Mucosa of descending colon (tissue), 3 donors: ENCODE measurements around the gene RAPGEF2. TPM values are rescaled to one million over a fixed set of nuclear protein-coding genes. Genes with fewer than 3 reads are reported as not detected.
A peak's percentile ranks its signal among the peaks of the same experiment; 100 is the strongest.
"Not testable (repeated sequence)": the region's sequence is repeated elsewhere in the genome, so short reads cannot be mapped to it uniquely, and the experiment has no call there.

Source experiments
- ATAC-seq: fragments of 200-7000 bp; cut with Tn5 transposase; one replicate; pipeline ENCODE4 v1.9.1; 2020; ENCODE audit warnings: mild to moderate bottlenecking, moderate library complexity
- DNase-seq, 3 donors: peaks; one replicate each; pipeline ENCODE4 v3.0.0-alpha.2; 2020
- H3K36me3 ChIP-seq: fragments of 200-600 bp; one replicate; pipeline ENCODE4 v1.8.0; 2021; ENCODE audit warnings: low read depth, mild to moderate bottlenecking
- H3K4me1 ChIP-seq: fragments of 200-600 bp; one replicate; pipeline ENCODE4 v1.8.0; 2021; ENCODE audit warnings: low read depth, mild to moderate bottlenecking
- H3K4me3 ChIP-seq: fragments of 200-600 bp; one replicate; pipeline ENCODE4 v1.8.0; 2021; ENCODE audit warnings: mild to moderate bottlenecking
- H3K9me3 ChIP-seq: fragments of 200-600 bp; one replicate; pipeline ENCODE4 v1.8.0; 2021; ENCODE audit warnings: mild to moderate bottlenecking
- intact Hi-C, 2 donors: fragments of 100-400 bp; cut with DNase I in 1 of 2; cut with micrococcal nuclease in 1 of 2; formaldehyde crosslinking; loops; one replicate each; pipeline versions ENCODE4 v1.11.0 to v1.11.1; 2022; cut with DNase I, micrococcal nuclease
- total RNA-seq, 3 donors: library from RNA; stranded (reverse); fragmentation: NEBNext Ultra II Directional in 2 of 3; extraction: Animal tissue kit (Norgen Biotek cat#: 25700) in 2 of 3; gene quantifications; one replicate each; pipeline versions ENCODE4 v1.2.1 to v1.2.4, GENCODE V29; 2021 to 2023
- TF ChIP-seq, protein P1 (sequence below): fragments of 200-600 bp; IDR thresholded peaks from one replicate; pipeline ENCODE4 v1.8.0; 2022; ENCODE audit warnings: antibody characterized with exemption, mild to moderate bottlenecking
- donor health status: DM: no; HTN: no; CAD: no; lungs with moderate emphysema.
- donor health status: DM: no; HTN: no; CAD: no.
- donor health status: DM: no; HTN: yes; CAD: no.

The RAPGEF2 gene
- total RNA-seq, 3 donors from 2014 or later, result 42.8 to 68.2 (median 55.1) TPM

GRCh38 chr4:159077702-159078495, 25.0 kb upstream of the RAPGEF2 start:
- H3K9me3 ChIP-seq, result no peaks in the 10 kb centered on the region
- intact Hi-C loops, result no loop called here
- DNase-seq (no peak), ATAC-seq (peak; percentile 66)
- H3K36me3 ChIP-seq, result no peaks in the 10 kb centered on the region
- TF ChIP-seq, protein P1, sequence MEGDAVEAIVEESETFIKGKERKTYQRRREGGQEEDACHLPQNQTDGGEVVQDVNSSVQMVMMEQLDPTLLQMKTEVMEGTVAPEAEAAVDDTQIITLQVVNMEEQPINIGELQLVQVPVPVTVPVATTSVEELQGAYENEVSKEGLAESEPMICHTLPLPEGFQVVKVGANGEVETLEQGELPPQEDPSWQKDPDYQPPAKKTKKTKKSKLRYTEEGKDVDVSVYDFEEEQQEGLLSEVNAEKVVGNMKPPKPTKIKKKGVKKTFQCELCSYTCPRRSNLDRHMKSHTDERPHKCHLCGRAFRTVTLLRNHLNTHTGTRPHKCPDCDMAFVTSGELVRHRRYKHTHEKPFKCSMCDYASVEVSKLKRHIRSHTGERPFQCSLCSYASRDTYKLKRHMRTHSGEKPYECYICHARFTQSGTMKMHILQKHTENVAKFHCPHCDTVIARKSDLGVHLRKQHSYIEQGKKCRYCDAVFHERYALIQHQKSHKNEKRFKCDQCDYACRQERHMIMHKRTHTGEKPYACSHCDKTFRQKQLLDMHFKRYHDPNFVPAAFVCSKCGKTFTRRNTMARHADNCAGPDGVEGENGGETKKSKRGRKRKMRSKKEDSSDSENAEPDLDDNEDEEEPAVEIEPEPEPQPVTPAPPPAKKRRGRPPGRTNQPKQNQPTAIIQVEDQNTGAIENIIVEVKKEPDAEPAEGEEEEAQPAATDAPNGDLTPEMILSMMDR, result no peak
- H3K4me1 ChIP-seq, result no peaks in the 10 kb centered on the region
- H3K4me3 ChIP-seq, result no peak overlapping the region

DNA sequence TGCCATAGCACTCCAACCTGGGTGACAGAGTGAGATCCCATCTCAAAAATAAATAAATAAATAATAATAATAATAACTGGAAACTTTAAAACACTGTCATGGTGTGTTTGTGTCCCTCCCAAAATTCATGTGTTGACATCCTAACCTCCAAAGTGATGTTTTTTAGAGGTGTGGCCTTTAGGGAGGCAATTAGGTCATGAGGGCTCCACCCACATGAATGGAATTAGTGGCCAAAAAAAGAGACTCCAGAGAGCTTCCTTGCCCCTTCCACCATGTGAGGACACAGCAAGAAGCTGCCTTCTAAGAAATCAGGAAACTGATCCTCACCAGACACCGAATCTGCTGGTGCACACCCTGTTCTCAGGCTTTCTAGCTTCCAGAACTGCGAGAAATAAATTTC, 23.8 kb upstream of the RAPGEF2 start:
- intact Hi-C loops, result no loop called here
- no peaks in the 10 kb centered on the region for H3K36me3 ChIP-seq
- TF ChIP-seq, protein P1, result no peak
- ATAC-seq, result no peak
- H3K9me3 ChIP-seq, result no peaks in the 10 kb centered on the region
- no peaks in the 10 kb centered on the region for H3K4me1 ChIP-seq
- DNase-seq, result no peak
- no peak overlapping the region for H3K4me3 ChIP-seq

DNA sequence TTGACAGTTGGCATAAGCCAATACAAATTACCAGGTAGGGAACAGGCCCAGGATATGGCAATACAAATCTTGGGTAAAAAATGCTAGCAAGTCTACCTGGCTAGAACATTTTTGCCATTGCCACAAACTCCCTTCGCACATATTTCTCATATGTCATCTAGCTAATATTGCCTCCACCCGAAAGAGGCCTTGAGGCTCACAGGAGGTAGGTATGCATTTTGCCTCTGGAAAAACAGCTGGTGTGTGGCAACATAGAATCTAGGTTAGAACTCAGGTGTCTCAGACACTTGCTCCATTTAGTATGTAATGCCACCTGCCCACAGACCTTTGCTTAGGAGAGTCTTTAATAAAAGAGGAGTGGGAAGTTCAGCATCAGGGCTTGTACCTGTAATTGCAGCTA, 16.3 kb upstream of the RAPGEF2 start:
- no peak for DNase-seq
- ATAC-seq, result no peak
- no peaks in the 10 kb centered on the region for H3K9me3 ChIP-seq
- TF ChIP-seq, protein P1, result no peak
- intact Hi-C loops, result no loop called here
- no peaks in the 10 kb centered on the region for H3K4me1 ChIP-seq
- no peak overlapping the region for H3K4me3 ChIP-seq
- no peaks in the 10 kb centered on the region for H3K36me3 ChIP-seq

DNA sequence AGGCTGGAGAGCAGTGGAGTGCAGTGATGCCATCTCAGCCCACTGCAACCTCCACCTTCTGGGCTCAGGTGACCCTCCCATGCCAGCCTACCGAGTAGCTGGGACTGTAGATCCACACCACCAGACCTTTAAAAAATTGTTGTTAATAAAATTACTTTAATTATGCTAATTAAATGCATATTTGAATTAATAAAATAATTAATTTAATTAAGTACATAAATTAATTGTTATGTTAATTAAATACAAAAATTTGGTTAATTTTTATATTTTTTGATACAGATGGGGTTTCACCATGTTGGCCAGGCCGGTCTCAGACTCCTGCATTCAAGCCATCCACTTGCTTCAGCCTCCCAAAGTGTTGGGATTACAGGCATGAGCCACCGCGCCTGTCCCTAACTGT, 12.6 kb upstream of the RAPGEF2 start:
- DNase-seq, result no peak

GRCh38 chr4:159094156-159094555, 8.7 kb upstream of the RAPGEF2 start:
- DNase-seq, H3K4me1 ChIP-seq, H3K4me3 ChIP-seq, H3K9me3 ChIP-seq, intact Hi-C loops, H3K36me3 ChIP-seq, ATAC-seq: not testable (repeated sequence)

More for the DNA sequence above, 12.6 kb upstream of the RAPGEF2 start:
- intact Hi-C loops, result no loop called here
- no peak for ATAC-seq
- Histone ChIP-seq H3K4me1 (no peaks in the 10 kb centered on the region), H3K4me3 (no peak overlapping the region), H3K9me3 (no peaks in the 10 kb centered on the region), H3K36me3 (no peaks in the 10 kb centered on the region)
- TF ChIP-seq, protein P1, result no peak

- H3K9me3 ChIP-seq, result no peaks in the 10 kb centered on the region
- no peaks in the 10 kb centered on the region for H3K4me1 ChIP-seq
- TF ChIP-seq, protein P1, result no peak
- DNase-seq, result no peak
- H3K36me3 ChIP-seq, result no peaks in the 10 kb centered on the region
- H3K4me3 ChIP-seq, result no peak overlapping the region
- intact Hi-C loops, result no loop called here
- no peak for ATAC-seq
Observed at GRCh38 chr4:159096434-159096833, 6.4 kb upstream of the RAPGEF2 start.
